NCI-H1436 (cell line): ENCODE results near the gene CTPS1.

Source experiments
- DNase-seq: peaks from one replicate; lab custom pipeline; 2025; lab: John Stamatoyannopoulos, UW

Gene CTPS1

GRCh38 chr1:41024953-41025352, 45.5 kb downstream of the CTPS1 start:
- no peak for DNase-seq

- no peak for DNase-seq
Measured at GRCh38 chr1:41025979-41026819, 46.7 kb downstream of the CTPS1 start.

GRCh38 chr1:41028034-41028642, 48.6 kb downstream of the CTPS1 start:
- DNase-seq, result no peak

DNA sequence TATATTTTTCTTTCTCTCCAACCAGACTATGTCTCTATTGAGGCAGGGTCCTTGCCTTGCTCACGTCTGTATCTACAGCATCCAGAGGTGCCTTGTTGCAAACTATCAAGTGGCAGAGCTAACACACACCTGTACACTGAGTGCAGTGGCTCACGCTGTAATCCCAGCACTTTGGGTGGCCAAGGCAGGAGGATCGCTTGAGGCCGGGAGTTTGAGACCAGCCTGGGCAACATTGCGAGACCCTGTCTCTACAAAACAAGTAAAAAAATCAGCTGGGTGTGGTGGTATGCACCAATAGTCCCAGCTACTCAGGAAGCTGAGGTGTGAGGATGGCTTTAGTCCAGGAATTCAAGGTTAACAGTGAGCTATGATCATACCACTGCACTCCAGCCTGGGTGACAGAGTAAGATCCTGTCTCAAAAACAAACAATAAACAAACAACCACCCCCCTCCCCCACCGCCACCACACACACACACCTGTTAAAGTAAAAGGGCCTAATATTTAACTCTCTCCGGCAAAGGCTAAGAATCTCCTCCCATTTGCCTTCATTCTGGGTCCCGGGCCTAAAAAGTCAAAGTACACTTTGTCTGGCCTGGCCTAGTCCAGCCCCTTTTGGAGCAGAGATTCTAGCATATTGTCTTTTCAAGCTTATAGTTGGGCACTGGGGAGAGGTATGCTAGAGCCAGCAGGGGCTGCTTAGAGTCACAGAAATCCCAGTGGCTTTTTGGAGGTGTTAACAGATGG, 51.5 kb downstream of the CTPS1 start:
- DNase-seq, result no peak

DNA sequence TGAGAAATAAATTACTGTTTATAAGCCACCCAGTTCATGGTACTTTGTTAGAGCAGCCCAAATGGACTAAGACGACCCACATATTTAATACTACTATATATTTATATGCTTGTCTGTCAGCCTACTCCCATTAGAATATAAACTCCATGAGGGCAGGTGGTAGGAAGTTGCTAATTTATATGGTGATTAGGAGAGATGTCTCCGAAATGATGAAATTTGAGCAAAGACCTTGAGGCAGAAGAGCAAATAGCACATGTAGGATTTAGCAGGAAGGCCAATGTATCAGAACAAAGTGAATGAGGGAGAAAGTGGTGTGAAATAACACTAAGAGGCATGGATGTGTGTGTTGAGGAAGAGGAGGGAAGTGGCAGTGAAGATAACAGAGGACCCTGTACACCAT, 52.7 kb downstream of the CTPS1 start:
- no peak for DNase-seq

DNA sequence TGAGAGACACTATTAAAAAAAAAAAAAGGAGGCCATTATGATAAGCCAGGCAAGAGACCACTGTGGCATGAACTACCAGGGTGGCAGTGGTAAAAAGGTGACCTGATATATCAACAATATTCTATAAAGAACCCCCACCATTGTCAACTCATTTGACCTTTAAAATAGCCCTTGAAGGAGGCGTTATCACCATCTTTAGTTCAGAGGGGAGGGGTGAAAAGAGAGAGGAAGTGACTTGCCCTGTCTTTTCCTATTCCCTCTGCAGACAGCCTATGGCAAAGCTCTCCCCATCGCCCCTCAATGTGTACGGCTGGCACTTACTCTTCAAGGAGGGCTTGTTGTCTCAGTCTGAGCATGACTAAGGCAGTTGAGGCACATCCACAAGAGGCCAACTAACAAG, 53.8 kb downstream of the CTPS1 start:
- no peak for DNase-seq

- DNase-seq, result no peak
Measured at GRCh38 chr1:41037116-41037903, 57.8 kb downstream of the CTPS1 start.

DNA sequence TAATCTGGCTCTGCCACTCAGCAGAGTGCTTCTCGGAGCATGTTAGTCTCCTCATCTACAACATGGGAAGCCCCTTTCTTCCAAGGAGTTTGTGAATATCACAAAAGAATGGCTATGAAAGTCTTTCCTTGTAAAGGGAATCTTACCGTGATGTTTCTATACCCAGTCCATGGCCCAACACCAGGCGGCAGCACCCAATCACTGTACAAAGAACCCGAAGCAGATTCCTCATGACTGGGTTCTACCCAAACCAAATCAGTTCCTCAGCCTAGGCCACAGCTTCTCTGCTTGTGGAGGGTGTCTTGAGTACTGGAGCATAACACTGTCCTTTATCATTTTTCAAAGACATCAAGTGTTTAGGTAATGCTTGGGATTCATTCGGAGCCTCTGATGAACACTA, 58.6 kb downstream of the CTPS1 start:
- DNase-seq, result no peak

DNA sequence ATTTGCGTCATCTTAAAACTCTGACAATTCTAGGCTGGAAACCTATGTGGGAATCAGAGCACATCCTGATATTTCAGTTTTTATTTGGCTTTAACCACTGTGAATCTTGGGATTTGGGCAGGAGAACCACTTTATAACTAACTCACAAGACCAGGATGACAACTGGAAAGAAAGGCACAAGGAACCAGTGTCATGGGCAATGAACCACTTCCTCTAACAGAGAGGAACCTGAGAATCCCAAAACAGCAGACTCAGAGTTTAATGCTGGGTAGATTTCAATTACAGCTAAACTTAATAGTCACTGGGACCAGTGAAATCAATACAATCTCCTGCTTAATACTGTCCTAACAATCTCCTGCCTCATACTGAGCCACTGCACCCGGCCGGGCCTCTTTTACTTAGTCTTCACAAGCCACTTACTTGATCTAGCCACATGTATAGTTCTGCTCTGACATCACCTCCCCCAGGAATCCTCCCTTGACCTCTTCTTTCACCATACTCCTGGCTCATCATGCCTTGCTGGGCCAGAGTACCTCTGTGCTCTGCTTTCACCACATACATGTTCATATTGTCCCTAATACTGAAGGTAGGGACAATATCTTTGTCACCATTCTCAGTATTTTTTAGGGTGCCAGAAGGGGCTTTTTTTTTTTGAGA, 62.2 kb downstream of the CTPS1 start:
- no peak for DNase-seq

DNA sequence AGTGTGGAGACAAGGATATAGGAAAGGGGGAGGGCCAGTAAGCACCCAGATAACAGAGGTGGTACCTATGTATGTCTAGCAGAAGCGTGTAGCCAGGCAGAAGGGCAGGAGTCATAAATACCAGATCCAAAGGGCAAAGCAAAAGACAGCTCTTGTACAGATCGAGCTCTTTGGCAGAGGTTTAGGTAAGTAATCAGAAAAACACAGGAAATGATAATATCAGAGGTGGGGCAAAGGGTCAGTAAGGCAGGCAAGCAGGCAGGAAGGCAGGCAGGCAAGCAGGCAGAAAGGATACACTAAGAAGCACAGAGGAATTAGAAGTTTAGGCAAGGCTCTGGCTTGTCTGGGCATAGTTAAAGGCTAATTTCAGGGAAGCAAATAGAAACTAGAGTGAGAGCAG, 64.7 kb downstream of the CTPS1 start:
- DNase-seq, result no peak

- DNase-seq, result no peak
Measured at GRCh38 chr1:41045740-41046139, 66.2 kb downstream of the CTPS1 start.

DNA sequence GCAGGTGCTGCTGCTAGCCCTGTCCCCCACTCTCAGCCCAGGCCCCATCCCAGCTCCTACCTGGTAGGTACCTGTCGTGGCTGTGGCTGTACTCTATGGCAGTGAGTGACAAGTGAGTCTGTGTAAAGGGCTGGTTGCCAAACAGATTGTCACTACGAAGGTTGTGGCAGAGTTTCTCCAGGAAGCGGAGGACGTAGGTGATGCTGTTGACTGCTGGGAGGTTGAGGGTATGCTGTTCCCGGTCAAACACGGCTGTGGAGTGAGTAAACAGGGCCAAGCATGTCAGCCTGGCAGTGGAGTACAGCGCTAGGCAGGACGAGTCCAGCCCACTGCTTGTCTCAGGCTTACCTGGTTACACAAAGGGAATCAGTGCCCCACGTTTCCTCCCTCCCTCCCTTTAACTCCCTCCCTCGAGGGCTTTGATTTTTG, 66.9 kb downstream of the CTPS1 start:
- DNase-seq, result no peak

- DNase-seq, result no peak
Measured at GRCh38 chr1:41048540-41048939, 69.0 kb downstream of the CTPS1 start.

DNA sequence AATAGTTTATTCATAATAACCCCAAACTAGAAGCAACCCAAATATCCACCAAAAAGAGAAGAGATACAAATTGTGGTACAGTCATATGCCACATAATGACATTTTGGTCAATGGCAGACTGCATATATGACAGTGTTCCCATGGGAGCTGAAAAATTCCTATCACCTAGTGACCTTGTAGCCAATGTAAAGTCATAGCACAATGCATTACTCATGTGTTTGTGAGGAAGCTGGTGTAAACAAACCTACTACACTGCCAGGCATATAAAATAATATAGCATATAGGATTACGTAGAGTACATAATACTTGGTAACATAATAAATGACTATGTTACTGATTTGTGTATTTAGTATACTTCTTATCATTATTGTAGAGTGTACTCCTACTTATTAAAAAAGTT, 71.5 kb downstream of the CTPS1 start:
- DNase-seq, result no peak

- no peak for DNase-seq
Measured at GRCh38 chr1:41053316-41053715, 73.8 kb downstream of the CTPS1 start.

GRCh38 chr1:41056907-41057306, 77.4 kb downstream of the CTPS1 start:
- DNase-seq, result no peak
